CD14-positive monocyte (primary cell): ENCODE data around the gene TMEM164. TPM values are rescaled to one million over a fixed set of nuclear protein-coding genes. Genes with fewer than 3 reads are reported as not detected.

Experiments
- DNase-seq, 3 donors: peaks; one replicate each; pipeline ENCODE4 v3.0.0-alpha.2; 2011 to 2022
- H2AFZ ChIP-seq: 2 replicates; pipeline ENCODE4 v1.6.0; 2012; ENCODE audit warnings: mild to moderate bottlenecking, low read depth, low read length, inconsistent platforms; ENCODE audit not compliant: insufficient read depth, poor library complexity, severe bottlenecking
- H3K27ac ChIP-seq, 2 donors: 1 replicate in 1 of 2; 2 replicates in 1 of 2; pipeline ENCODE4 v1.5.1; 2012 to 2013; ENCODE audit warnings: low read length in 2 of 2, control low read depth in 1 of 2, inconsistent platforms in 1 of 2, low read depth in 1 of 2, mild to moderate bottlenecking in 1 of 2
- H3K27me3 ChIP-seq, 2 donors: one replicate each; pipeline versions ENCODE4 v1.6.0 to v1.6.1; 2011 to 2013; ENCODE audit warnings: low read length in 2 of 2; ENCODE audit not compliant: control insufficient read depth in 2 of 2, insufficient read depth in 2 of 2
- H3K36me3 ChIP-seq, 2 donors: replicated peaks in 1 of 2; 1 replicate in 1 of 2; 2 replicates in 1 of 2; pipeline versions ENCODE4 v1.5.1 to v1.6.1; 2012 to 2013; ENCODE audit warnings: low read length in 2 of 2, control low read depth in 1 of 2, inconsistent platforms in 1 of 2, mild to moderate bottlenecking in 1 of 2; ENCODE audit not compliant: insufficient read depth in 2 of 2, control insufficient read depth in 1 of 2
- H3K4me1 ChIP-seq, 2 donors: 1 replicate in 1 of 2; 2 replicates in 1 of 2; pipeline versions ENCODE4 v1.5.1 to v1.6.1; 2012 to 2013; ENCODE audit warnings: low read length in 2 of 2, control low read depth in 1 of 2, inconsistent platforms in 1 of 2, mild to moderate bottlenecking in 1 of 2, moderate library complexity in 1 of 2; ENCODE audit not compliant: insufficient read depth in 2 of 2, control insufficient read depth in 1 of 2
- H3K4me2 ChIP-seq: replicated peaks from 2 replicates; pipeline ENCODE3; 2012; ENCODE audit warnings: low read length, moderate library complexity, mild to moderate bottlenecking; ENCODE audit not compliant: poor library complexity, severe bottlenecking; ENCODE audit errors: extremely low read depth
- H3K4me3 ChIP-seq, 3 experiments: fragments of 200-600 bp in 1 of 3; sonication (generic) in 1 of 3; replicated peaks in 1 of 3; 1 replicate in 2 of 3; 2 replicates in 1 of 3; pipeline ENCODE4 v1.5.1; 2011 to 2013; ENCODE audit warnings: low read length in 3 of 3, mild to moderate bottlenecking in 3 of 3, control low read depth in 2 of 3, low read depth in 2 of 3, inconsistent platforms in 1 of 3, moderate library complexity in 1 of 3
- H3K79me2 ChIP-seq: 2 replicates; pipeline ENCODE4 v1.6.0; 2012; ENCODE audit warnings: mild to moderate bottlenecking, control low read depth, inconsistent platforms, low read length, moderate library complexity; ENCODE audit not compliant: insufficient read depth
- H3K9ac ChIP-seq: 2 replicates; pipeline ENCODE4 v1.6.0; 2017; ENCODE audit warnings: low read length, mild to moderate bottlenecking; ENCODE audit not compliant: insufficient read depth, poor library complexity, severe bottlenecking
- H3K9me3 ChIP-seq, 2 donors: replicated peaks in 1 of 2; 1 replicate in 1 of 2; 2 replicates in 1 of 2; pipeline versions ENCODE4 v1.5.1 to v1.6.1; 2012 to 2013; ENCODE audit warnings: low read length in 2 of 2, control low read depth in 1 of 2; ENCODE audit not compliant: control insufficient read depth in 1 of 2, insufficient read depth in 1 of 2
- H4K20me1 ChIP-seq: 2 replicates; pipeline ENCODE4 v1.6.0; 2012; ENCODE audit warnings: mild to moderate bottlenecking, low read length, control low read depth, moderate library complexity; ENCODE audit not compliant: insufficient read depth
- H3K27ac Mint-ChIP-seq, 7 donors: one replicate each; pipeline ENCODE4 v1.8.0; 2020; ENCODE audit warnings: mild to moderate bottlenecking in 7 of 7, mixed read lengths in 7 of 7, moderate library complexity in 6 of 7, inconsistent platforms in 2 of 7
- H3K27me3 Mint-ChIP-seq, 3 donors: one replicate each; pipeline ENCODE4 v1.8.0; 2021 to 2022; ENCODE audit warnings: low read depth in 3 of 3, mild to moderate bottlenecking in 3 of 3, mixed read lengths in 3 of 3, moderate library complexity in 3 of 3, inconsistent platforms in 1 of 3
- H3K36me3 Mint-ChIP-seq, 2 donors: one replicate each; pipeline ENCODE4 v1.8.0; 2020; ENCODE audit warnings: mixed read lengths in 2 of 2, inconsistent platforms in 1 of 2, mild to moderate bottlenecking in 1 of 2
- H3K4me1 Mint-ChIP-seq: one replicate; pipeline ENCODE4 v1.8.0; 2020; ENCODE audit warnings: mild to moderate bottlenecking, mixed read lengths
- H3K4me3 Mint-ChIP-seq, 2 donors: one replicate each; pipeline ENCODE4 v1.8.0; 2020; ENCODE audit warnings: mild to moderate bottlenecking in 2 of 2, mixed read lengths in 2 of 2, moderate library complexity in 1 of 2
- H3K9me3 Mint-ChIP-seq, 7 donors: one replicate each; pipeline ENCODE4 v1.8.0; 2020 to 2022; ENCODE audit warnings: mixed read lengths in 7 of 7, mild to moderate bottlenecking in 6 of 7, moderate library complexity in 6 of 7, inconsistent platforms in 2 of 7
- CTCF ChIP-seq: fragments of 200-600 bp; IDR thresholded peaks from one replicate; pipeline ENCODE4 v1.8.0; 2022; ENCODE audit warnings: antibody characterized with exemption, mild to moderate bottlenecking
- WGBS: methylation state at CpG from one replicate; pipeline ENCODE4 v1.1.5; 2013; ENCODE audit warnings: missing lambda C conversion rate; ENCODE audit not compliant: insufficient coverage; 5-methylcytosine and 5-hydroxymethylcytosine counted together
- intact Hi-C, 2 donors: fragments of 100-400 bp; cut with micrococcal nuclease; formaldehyde crosslinking; loops; one replicate each; pipeline versions ENCODE4 v1.15.0 to v1.15.1; 2023
- polyA plus RNA-seq, 3 donors: library from polyadenylated mRNA; depleted of rRNA in 1 of 3; unstranded in 2 of 3; stranded (reverse) in 1 of 3; fragments of 300-500 nt in 2 of 3; fragments of >200 nt in 1 of 3; fragmentation: Illumina TruSeq in 2 of 3; gene quantifications; 1 replicate in 2 of 3; 2 replicates in 1 of 3; pipeline ENCODE4 v1.2.3, GENCODE V29; 2012 to 2021

TMEM164 gene
- polyA plus RNA-seq, 3 donors: 5.3 to 39.5 (median 7.3) TPM

- H3K27ac Mint-ChIP-seq: no peak overlapping the region
Measured at GRCh38 chrX:109997786-109998452, 5.0 kb upstream of the TMEM164 start.

GRCh38 chrX:110000000-110000399 is 2.9 kb upstream of the TMEM164 start:
- 100% methylated on average over 1 of the region's 5 CpGs for WGBS
- Histone ChIP-seq H3K4me3 (no peak overlapping the region), H3K4me2 (no peak overlapping the region), H3K4me1 (peaks cover 23 to 24% of the 10 kb centered on the region in 2 donors), H4K20me1 (peaks cover 17% of the 10 kb centered on the region), H3K27ac (no peak overlapping the region), H3K9me3 (no peaks in the 10 kb centered on the region), H3K36me3 (no peaks in the 10 kb centered on the region), H3K79me2 (peaks cover 21% of the 10 kb centered on the region), H3K27me3 (no peaks in the 10 kb centered on the region), H2AFZ (no peak overlapping the region), H3K9ac (no peak overlapping the region)
- H3K4me1 Mint-ChIP-seq: peaks cover 21% of the 10 kb centered on the region
- no peak for TF ChIP-seq CTCF
- intact Hi-C loops: loop anchor here in 1 of 2 donors (10.0 kb wide), 1 partner anchor 85 kb away; no protein-coding TSS in a partner anchor
- DNase-seq: no peak
- H3K4me3 Mint-ChIP-seq: no peak overlapping the region
- no peak overlapping the region for H3K27ac Mint-ChIP-seq
- H3K36me3 Mint-ChIP-seq: peaks cover 0 to 3% of the 10 kb centered on the region in 2 donors
- H3K9me3 Mint-ChIP-seq: peaks cover 0 to 13% (median 6%) of the 10 kb centered on the region in 7 donors
- H3K27me3 Mint-ChIP-seq: peaks cover 0 to 17% (median 3%) of the 10 kb centered on the region in 3 donors

More at GRCh38 chrX:109997786-109998452, 5.0 kb upstream of the TMEM164 start:
- Histone ChIP-seq H3K9ac (no peak overlapping the region), H3K4me2 (no peak overlapping the region), H2AFZ (no peak overlapping the region), H4K20me1 (no peaks in the 10 kb centered on the region), H3K27ac (no peak overlapping the region), H3K4me3 (no peak overlapping the region), H3K9me3 (no peaks in the 10 kb centered on the region), H3K27me3 (no peaks in the 10 kb centered on the region), H3K4me1 (peaks cover 7 to 9% of the 10 kb centered on the region in 2 donors), H3K36me3 (no peaks in the 10 kb centered on the region), H3K79me2 (peaks cover under 1% of the 10 kb centered on the region)
- no peak for DNase-seq
- Mint-ChIP-seq H3K4me1 (peaks cover 7% of the 10 kb centered on the region), H3K4me3 (peak overlapping the region in 1 of 2 donors; percentile 27), H3K9me3 (peaks cover 0 to 9% (median 4%) of the 10 kb centered on the region in 7 donors), H3K36me3 (no peaks in the 10 kb centered on the region), H3K27me3 (peaks cover 0 to 15% (median 3%) of the 10 kb centered on the region in 3 donors)
- intact Hi-C loops: no loop called here
- no peak for TF ChIP-seq CTCF
- WGBS: 60% methylated on average over 1 of the region's 6 CpGs
